Inferior parietal cortex (tissue), 1 donor: Measurements from ENCODE around the gene NAIF1.
"Not testable (repeated sequence)": the region's sequence is repeated elsewhere in the genome, so short reads cannot be mapped to it uniquely, and the experiment has no call there.

Source experiments
- DNase-seq: peaks from one replicate; pipeline ENCODE4 v3.0.0-alpha.2; 2016; ENCODE audit errors: extremely low spot score

NAIF1 gene, protein sequence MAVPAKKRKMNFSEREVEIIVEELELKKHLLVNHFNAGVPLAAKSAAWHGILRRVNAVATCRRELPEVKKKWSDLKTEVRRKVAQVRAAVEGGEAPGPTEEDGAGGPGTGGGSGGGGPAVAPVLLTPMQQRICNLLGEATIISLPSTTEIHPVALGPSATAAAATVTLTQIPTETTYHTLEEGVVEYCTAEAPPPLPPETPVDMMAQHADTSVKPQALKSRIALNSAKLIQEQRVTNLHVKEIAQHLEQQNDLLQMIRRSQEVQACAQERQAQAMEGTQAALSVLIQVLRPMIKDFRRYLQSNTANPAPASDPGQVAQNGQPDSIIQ

DNA sequence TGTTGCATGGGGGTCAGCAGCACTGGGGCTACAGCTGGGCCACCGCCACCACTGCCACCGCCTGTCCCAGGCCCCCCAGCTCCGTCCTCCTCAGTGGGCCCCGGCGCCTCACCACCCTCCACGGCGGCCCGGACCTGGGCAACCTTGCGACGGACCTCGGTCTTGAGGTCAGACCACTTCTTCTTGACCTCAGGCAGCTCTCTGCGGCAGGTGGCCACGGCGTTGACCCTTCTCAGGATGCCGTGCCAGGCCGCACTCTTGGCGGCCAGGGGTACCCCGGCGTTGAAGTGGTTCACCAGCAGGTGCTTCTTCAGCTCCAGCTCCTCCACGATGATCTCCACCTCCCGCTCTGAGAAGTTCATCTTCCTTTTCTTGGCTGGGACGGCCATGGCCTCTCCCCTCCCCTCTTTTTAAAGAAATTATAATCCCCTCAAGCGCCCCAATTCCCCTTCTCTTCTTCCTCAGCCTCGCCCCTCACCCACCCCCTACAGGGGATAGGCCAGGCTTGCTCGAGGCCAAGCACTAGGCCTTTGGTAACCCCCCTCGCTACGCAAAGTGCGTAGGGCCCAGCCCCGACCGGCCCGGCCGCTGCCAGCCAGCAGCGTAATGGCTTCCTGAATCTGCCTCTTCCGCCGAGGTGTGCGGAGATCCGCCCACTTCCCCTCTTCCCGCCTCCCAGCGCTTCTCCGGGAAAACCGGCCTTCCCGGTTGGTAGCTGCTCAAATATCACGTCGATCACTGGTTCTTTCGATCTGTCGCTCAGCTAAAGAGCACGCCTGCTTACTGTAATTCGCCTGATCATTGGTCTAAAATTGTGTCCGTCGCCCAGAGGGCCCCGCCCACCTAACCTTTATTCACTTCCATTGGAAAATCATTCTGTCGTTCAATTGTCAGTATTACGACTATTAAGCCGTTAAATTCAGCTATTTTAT is at the start of gene NAIF1:
TSS of gene NAIF1 (minus strand) at position 608 of the 932 bp plus-strand sequence. CDS start at position 389, 219 bp downstream.
- peak; percentile 100 for DNase-seq

- DNase-seq: no peak
These were observed 49.3 kb upstream of the NAIF1 start for GRCh38 chr9:128116104-128117083.

GRCh38 chr9:128115187-128116103 is 48.3 kb upstream of the NAIF1 start:
- no peak for DNase-seq

DNA sequence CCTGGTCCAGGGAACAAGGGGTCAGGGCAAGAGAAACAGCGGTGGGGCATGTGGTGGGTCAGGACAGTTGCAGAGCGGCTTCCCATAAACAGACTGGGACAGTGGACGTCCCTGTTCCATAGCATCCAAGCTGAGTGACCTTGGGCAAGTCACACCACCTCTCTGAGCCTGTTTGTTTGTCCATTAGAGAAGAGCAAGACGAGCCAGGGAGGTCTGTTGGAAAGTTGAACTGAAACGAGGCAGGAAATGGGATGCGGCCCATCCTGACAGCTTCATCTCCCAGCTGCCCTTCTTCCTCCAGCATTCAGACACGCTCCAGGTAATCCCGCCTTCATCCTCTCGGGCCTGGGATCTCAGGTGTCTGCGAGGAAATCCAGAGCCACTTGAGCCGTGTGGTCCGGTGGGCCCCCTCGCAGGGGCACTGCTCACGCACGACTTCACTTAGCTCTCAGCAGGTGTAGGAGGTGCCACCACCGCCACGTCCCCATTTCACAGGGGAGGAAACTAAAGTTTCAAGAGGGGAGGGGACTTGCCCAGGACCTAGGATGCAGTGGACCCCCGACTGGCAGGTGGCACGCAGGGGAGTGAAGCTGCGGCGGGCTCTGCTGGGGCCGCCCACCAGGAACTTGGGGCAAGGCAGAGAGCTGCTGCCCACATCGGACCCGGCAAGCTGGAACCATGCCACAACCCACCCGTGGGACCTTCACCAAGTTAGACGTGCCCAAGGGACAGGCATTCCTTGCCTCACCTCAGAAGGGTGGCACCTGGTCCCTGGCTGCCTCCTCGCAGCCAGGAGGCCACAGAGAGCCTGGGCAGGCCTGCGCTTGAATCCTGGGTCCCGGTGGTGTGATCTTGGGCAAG is 47.4 kb upstream of the NAIF1 start:
- DNase-seq: no peak

DNA sequence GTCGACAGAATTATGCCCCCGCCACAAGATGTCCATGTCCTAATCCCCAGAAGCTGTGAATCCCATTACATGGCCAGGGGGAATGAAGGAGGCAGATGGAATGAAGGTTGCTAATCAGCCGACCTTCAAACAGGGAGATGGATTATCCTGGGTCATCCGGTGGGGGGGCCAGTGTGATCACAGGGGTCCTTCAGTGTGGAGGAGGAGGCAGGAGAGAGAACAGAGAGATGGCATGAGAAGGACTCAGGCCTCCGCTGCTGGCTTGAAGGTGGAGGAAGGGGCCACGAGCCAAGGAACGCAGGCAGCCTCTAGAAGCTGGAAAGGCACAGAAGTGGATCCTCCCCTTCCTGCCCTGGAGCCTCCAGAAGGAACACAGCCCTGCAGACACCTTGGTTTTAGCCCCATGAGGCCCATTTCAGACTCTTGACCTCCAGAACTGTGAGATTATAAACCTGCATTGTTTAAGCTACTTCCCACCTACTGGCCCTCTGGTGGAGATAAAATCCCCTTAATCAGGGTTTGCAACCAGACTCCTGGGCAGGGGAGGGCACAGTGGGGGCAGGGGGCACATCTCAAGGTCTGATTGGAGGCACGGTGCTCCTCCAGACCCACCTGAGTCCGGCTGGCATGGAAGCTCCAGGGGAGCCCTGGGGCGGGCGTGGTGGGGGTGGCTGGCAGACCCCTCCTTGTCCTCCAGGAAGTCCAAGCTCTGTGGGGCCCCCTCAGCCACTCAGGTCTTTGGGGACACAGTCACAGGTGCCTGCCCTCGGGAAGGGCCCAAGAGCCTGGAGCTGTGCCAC is 46.6 kb upstream of the NAIF1 start:
- DNase-seq: no peak

- DNase-seq: not testable (repeated sequence)
These were observed 44.6 kb upstream of the NAIF1 start for GRCh38 chr9:128111726-128112125.

- no peak for DNase-seq
These were observed 42.1 kb upstream of the NAIF1 start for GRCh38 chr9:128109050-128109709.

GRCh38 chr9:128108269-128109049 is 41.3 kb upstream of the NAIF1 start:
- no peak for DNase-seq

DNA sequence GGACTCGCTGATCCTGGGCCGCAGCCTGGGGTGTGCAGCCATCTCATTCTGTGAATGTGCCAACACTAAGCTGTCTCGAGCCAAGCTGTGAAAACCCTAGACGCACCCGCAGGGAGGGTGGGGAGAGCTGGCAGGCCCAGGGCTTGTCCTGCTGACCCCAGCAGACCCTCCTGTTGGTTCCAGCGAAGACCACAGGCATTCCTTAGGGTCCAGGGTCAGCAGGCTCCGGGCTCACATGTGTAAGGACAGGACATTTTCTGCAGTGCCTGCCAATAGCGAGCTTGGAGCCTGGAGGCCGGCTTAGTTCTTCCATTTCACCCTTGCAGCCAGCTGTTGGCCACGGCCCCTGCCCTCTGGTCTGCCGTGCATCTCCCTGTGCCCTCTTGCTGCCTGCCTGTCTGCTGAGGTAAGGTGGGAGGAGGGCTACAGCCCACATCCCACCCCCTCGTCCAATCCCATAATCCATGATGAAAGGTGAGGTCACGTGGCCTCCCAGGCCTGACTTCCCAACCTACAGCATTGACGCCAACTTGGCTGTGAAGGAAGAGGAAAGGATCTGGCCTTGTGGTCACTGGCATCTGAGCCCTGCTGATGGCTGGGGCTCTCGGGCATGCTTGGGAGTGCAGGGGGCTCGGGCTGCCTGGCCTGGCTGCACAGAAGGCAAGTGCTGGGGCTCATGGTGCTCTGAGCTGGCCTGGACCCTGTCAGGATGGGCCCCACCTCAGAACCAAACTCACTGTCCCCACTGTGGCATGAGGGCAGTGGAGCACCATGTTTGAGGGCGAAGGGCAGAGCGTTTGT is 40.5 kb upstream of the NAIF1 start:
- DNase-seq: no peak

- no peak for DNase-seq
These were observed 39.9 kb upstream of the NAIF1 start for GRCh38 chr9:128106940-128107467.

DNA sequence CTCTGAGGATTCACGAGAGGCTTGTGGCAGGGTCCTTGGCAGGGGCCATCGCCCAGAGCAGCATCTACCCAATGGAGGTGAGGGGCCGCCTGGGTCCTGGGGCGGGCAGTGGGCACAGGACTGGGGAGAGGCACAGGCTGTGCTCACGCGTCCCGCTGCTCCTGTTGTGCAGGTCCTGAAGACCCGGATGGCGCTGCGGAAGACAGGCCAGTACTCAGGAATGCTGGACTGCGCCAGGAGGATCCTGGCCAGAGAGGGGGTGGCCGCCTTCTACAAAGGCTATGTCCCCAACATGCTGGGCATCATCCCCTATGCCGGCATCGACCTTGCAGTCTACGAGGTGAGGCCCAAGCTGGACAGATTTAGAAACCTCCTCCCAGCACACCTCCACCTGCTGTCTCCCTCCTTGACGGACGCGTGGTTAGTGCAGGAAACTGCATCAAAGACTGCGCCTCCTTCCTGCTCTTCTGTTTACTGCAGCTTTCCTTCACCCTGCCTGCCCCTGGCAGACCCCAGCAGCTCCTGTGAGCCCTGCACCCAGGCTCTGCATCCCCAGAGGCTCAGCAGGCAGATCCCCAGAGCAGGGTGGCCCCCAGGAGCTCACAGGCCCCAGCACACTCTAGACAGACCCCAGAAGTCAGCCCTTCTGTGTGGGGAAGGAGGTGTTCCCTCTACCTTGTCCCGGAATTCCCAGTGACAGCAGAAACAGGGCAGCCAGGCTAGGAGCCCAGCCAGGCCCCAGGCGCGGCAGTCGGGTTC is 39.2 kb upstream of the NAIF1 start:
- DNase-seq: no peak

GRCh38 chr9:128105538-128106175 is 38.5 kb upstream of the NAIF1 start:
- no peak for DNase-seq

- no peak for DNase-seq
These were observed 37.1 kb upstream of the NAIF1 start for GRCh38 chr9:128104171-128104618.

GRCh38 chr9:128103589-128103962 is 36.5 kb upstream of the NAIF1 start:
- DNase-seq: no peak
